ENCODE results near the gene TMEM151B. TPM values are rescaled to one million over a fixed set of nuclear protein-coding genes. Genes with fewer than 3 reads are reported as not detected.
"Not testable (repeated sequence)": the region's sequence is repeated elsewhere in the genome, so short reads cannot be mapped to it uniquely, and the experiment has no call there.

The TMEM151B gene
- total RNA-seq, 1 donor from 2014 or later = 4.7 TPM

DNA sequence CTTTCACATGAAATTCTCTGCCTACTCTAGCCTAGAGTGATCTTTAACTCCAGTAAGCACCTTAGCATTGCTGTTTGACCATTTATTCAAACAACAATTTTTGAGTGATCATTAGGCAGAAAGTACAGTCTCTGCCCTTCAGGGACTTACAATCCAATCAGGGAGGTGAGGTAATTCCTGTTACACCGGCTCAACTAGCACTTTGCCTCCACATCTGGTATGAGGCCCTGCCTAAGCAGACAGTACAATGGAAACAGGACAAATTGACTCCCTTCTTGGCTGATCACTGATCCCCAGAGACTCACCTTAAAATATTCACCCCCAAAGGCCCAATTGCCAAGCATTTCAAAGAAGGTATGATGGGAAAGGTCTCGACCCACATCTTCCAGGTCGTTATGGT is 41.5 kb downstream of the TMEM151B start:
- Mint-ChIP-seq H3K4me1 (ENCODE audit: low read depth) (peaks cover 16% of the 10 kb centered on the region), H3K27me3 (peaks cover 2% of the 10 kb centered on the region), H3K36me3 (ENCODE audit: insufficient read depth) (peaks cover 12% of the 10 kb centered on the region), H3K9me3 (ENCODE audit: low read depth) (no peaks in the 10 kb centered on the region), H3K27ac (no peak overlapping the region), H3K4me3 (ENCODE audit: low read depth) (peak overlapping the region; percentile 98)
- TF ChIP-seq, protein P1, sequence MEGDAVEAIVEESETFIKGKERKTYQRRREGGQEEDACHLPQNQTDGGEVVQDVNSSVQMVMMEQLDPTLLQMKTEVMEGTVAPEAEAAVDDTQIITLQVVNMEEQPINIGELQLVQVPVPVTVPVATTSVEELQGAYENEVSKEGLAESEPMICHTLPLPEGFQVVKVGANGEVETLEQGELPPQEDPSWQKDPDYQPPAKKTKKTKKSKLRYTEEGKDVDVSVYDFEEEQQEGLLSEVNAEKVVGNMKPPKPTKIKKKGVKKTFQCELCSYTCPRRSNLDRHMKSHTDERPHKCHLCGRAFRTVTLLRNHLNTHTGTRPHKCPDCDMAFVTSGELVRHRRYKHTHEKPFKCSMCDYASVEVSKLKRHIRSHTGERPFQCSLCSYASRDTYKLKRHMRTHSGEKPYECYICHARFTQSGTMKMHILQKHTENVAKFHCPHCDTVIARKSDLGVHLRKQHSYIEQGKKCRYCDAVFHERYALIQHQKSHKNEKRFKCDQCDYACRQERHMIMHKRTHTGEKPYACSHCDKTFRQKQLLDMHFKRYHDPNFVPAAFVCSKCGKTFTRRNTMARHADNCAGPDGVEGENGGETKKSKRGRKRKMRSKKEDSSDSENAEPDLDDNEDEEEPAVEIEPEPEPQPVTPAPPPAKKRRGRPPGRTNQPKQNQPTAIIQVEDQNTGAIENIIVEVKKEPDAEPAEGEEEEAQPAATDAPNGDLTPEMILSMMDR (IDR thresholded peaks at IDR 0.05; ENCODE audit: unreplicated experiment) = no peak
- no peak for DNase-seq (ENCODE audit: low spot score, unreplicated experiment)

DNA sequence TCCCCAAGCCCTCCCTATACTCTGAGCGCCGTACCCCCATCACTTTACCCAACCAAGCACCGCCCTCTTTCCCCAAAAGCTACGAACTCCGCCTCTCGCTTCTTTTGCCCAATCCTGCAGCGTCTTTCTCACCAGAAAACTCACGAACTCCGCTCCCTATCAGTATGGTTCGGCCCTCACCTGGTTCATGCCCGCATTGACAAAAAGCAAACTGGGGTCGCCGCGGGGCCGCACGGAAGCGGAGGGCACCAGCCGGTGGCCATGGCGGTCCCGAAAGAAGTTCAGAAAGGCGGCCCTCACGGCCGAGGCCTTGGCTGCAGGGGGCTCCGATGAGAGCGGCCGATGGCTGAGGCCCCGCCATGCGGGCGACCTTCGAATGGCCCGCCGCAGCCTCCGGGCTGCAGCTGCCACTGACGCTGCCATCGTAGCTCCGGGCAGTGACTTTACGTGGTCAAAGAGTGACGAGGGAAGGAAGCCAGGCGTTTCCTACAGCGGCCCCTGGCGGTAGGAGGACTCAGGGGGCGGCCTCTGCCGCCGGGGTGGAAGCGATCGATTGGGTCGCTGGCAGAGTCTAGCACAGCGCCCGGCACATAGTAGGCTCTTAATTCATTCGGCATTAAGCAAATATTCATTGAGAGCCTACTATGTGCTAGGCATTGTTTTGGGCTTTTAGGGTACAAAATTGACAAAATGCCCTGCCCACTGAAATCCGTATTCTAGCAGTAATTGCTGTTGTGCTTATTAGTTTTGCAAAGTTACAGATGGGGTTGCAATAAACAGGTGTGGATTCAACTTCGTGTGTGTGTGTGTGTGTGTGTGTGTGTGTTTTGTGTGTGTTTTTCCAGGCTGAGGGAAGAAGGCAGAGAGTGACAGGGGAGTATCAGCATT is 42.9 kb downstream of the TMEM151B start, which contains the start of gene AARS2:
Gene AARS2 (minus strand): TSS at position 447 of the 888 bp plus-strand sequence. CDS start 24 bp downstream, at position 423.
- Mint-ChIP-seq H3K4me1 (ENCODE audit: low read depth) (peaks cover 22% of the 10 kb centered on the region), H3K4me3 (ENCODE audit: low read depth) (peak within 1 kb of the TSS; percentile 98)
- TF ChIP-seq, protein P1 (IDR thresholded peaks at IDR 0.05; ENCODE audit: unreplicated experiment) = peak; percentile 99

GRCh38 chr6:44314657-44315056 is 44.4 kb downstream of the TMEM151B start:
- H3K27me3 Mint-ChIP-seq = peaks cover 20% of the 10 kb centered on the region
- H3K9me3 Mint-ChIP-seq (ENCODE audit: low read depth); H3K36me3 Mint-ChIP-seq (ENCODE audit: insufficient read depth); H3K27ac Mint-ChIP-seq; DNase-seq (ENCODE audit: low spot score, unreplicated experiment); H3K4me3 Mint-ChIP-seq (ENCODE audit: low read depth): not testable (repeated sequence)
- peaks cover 21% of the 10 kb centered on the region for H3K4me1 Mint-ChIP-seq (ENCODE audit: low read depth)

More for the DNA sequence above, 42.9 kb downstream of the TMEM151B start, which contains the start of gene AARS2:
- Mint-ChIP-seq H3K27ac (peak within 1 kb of the TSS; percentile 95), H3K27me3 (peaks cover 5% of the 10 kb centered on the region), H3K36me3 (ENCODE audit: insufficient read depth) (peaks cover 9% of the 10 kb centered on the region), H3K9me3 (ENCODE audit: low read depth) (no peaks in the 10 kb centered on the region)
- DNase-seq (ENCODE audit: low spot score, unreplicated experiment) = peak; percentile 89

GRCh38 chr6:44315516-44315915 is 45.3 kb downstream of the TMEM151B start:
- Mint-ChIP-seq H3K4me3 (ENCODE audit: low read depth) (no peak overlapping the region), H3K27me3 (peaks cover 24% of the 10 kb centered on the region), H3K36me3 (ENCODE audit: insufficient read depth) (no peaks in the 10 kb centered on the region), H3K27ac (no peak overlapping the region), H3K4me1 (ENCODE audit: low read depth) (peaks cover 17% of the 10 kb centered on the region), H3K9me3 (ENCODE audit: low read depth) (no peaks in the 10 kb centered on the region)
- TF ChIP-seq, protein P1 (IDR thresholded peaks at IDR 0.05; ENCODE audit: unreplicated experiment) = no peak
- no peak for DNase-seq (ENCODE audit: low spot score, unreplicated experiment)

GRCh38 chr6:44315951-44316350 is 45.7 kb downstream of the TMEM151B start:
- Mint-ChIP-seq H3K27me3 (peaks cover 28% of the 10 kb centered on the region), H3K4me1 (ENCODE audit: low read depth) (peaks cover 17% of the 10 kb centered on the region), H3K36me3 (ENCODE audit: insufficient read depth) (no peaks in the 10 kb centered on the region), H3K4me3 (ENCODE audit: low read depth) (no peak overlapping the region), H3K27ac (no peak overlapping the region), H3K9me3 (ENCODE audit: low read depth) (no peaks in the 10 kb centered on the region)
- TF ChIP-seq, protein P1 (IDR thresholded peaks at IDR 0.05; ENCODE audit: unreplicated experiment) = no peak
- DNase-seq (ENCODE audit: low spot score, unreplicated experiment) = no peak

Data from progenitor cell of endocrine pancreas (in vitro differentiated cells).